Stimulated activated CD8-positive, alpha-beta memory T cell treated with anti-CD3 and anti-CD28 coated beads, Interleukin-7, amount 100 ng/mL, for 48 hours (primary cell): Measurements from ENCODE around the gene ZFYVE16.
"Not testable (repeated sequence)": the region's sequence is repeated elsewhere in the genome, so short reads cannot be mapped to it uniquely, and the experiment has no call there.

ENCODE experiments used
- DNase-seq, 2 donors: peaks; one replicate each; pipeline ENCODE4 v3.0.0-alpha.2; 2020; ENCODE audit warnings: low read depth in 1 of 2; ENCODE audit errors: extremely low read depth in 1 of 2

Gene ZFYVE16

GRCh38 chr5:80409367-80409966 lies 1.6 kb downstream of the ZFYVE16 start:
- no peak for DNase-seq

GRCh38 chr5:80411589-80412219 lies 3.8 kb downstream of the ZFYVE16 start:
- no peak for DNase-seq

DNA sequence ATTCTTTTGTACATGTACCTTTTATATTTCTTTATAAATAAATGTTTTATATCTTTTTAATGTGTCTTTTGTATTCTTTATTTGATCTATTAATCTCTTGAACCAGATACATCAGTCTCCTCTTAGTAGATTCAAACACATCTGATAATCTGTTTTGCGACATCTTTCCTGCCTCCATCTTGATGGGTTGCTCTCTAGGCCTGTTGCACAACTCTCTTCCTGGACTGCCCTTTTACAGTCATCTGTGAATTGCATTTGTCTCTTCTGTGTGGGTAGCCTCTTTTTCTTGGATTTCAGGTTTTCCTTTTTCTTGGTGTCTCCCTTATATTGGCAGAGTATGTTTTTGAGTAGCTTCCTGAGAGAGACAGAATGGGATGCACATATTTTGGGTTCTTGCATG lies 6.2 kb downstream of the ZFYVE16 start:
- no peak for DNase-seq

DNA sequence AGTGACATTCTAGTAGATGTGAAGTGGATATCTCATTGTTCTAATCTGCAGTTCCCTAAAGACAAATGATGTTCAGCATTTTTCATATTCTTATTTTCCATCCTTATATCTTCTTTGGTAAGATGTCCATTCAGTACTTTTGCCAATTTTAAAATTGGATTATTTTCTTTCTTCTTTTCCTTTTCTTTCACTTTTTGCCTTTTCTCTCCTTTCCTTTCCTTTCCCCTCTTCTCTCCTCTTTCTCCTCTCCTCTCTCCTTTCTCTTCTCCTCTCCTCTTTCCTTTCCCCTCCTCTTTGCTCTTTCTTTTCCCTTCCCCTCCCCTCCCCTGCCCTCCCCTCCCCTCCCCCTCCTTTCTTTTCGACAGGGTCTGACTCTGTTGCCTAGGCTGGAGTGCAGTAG lies 10.1 kb downstream of the ZFYVE16 start:
- no peak for DNase-seq

GRCh38 chr5:80424365-80424764 lies 16.5 kb downstream of the ZFYVE16 start:
- DNase-seq, result not testable (repeated sequence)

- DNase-seq, result no peak
Observed at GRCh38 chr5:80435476-80435875, 27.6 kb downstream of the ZFYVE16 start.

DNA sequence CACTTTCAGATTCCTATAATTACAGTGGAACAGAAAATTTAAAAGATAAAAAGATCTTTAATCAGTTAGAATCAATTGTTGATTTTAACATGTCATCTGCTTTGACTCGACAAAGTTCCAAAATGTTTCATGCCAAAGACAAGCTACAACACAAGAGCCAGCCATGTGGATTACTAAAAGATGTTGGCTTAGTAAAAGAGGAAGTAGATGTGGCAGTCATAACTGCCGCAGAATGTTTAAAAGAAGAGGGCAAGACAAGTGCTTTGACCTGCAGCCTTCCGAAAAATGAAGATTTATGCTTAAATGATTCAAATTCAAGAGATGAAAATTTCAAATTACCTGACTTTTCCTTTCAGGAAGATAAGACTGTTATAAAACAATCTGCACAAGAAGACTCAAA lies 29.5 kb downstream of the ZFYVE16 start:
- no peak for DNase-seq

- DNase-seq, result no peak
Observed at GRCh38 chr5:80438739-80439138, 30.9 kb downstream of the ZFYVE16 start.

- DNase-seq, result no peak
Observed at GRCh38 chr5:80439213-80439612, 31.3 kb downstream of the ZFYVE16 start.

DNA sequence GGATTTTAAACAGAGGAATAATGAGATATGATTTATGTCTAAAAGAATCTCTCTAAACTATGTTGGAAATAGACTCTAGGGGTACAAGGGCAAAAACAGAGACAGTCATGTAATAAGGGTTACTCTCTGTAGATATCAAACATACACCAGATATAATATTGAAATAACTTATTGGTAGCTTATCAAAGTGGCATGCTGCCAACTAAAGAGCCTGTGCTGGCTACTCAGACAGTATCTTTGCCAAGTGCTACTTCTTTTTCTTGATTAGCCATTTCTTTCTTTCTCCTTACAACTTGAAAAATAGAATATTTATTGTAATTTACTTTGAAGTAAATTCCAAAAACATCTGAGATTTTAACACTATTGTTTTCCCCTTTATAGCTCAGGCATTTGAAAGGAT lies 34.9 kb downstream of the ZFYVE16 start:
- DNase-seq, result no peak

DNA sequence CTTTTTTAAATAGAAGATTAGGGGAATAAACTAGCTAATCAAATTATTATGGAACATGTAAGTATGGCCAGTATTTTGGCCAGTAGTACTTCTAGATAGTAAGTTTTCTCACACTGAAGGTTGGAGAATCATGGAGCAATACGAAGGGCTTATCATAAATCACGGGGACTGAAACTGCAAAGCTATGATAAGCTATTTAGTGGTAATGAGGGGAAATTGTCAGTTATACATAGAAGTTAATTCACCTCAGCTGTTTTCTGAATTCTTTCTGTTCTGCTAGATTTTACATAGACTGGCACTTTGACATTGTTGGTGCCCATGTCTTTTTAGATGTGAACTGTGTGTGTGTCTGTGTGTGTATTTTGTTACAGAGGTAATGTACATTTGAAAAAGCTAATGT lies 45.5 kb downstream of the ZFYVE16 start:
- no peak for DNase-seq

DNA sequence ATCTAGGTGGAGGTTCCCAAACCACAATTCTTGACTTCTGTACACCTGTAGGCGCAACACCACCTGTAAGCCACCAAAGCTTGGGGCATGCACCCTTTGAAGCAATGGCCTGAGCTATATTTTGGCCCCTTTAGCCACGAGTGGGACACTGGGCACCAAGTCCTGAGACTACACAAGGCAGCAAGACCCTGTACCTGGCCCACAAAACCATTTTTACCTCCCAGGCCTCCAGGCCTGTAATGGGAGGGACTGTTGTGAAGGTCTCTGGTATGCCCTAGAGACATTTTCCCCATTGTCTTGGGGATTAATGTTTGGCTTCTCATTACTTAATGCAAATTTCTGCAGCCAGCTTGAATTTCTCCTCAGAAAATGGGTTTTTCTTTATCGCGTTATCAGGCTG lies 55.4 kb downstream of the ZFYVE16 start:
- no peak for DNase-seq

GRCh38 chr5:80466669-80467485 lies 59.0 kb downstream of the ZFYVE16 start:
- DNase-seq, result no peak

DNA sequence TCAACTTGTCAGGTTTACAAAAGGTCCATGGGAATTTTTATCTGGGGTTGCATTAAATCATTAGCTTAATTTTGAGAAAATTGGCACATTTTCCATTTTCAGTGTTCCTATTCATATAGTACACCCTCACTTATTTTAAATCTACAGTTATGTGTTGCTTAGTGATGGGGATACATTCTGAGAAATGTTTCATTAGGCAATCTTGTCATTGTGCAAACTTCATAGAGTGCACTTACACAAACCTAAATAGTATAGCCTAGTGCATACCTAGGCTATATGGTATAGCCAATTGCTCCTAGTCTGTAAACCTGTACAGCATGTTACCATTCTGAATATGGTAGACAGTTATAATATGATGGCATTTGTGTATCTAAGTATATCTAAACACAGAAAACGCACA lies 60.3 kb downstream of the ZFYVE16 start:
- no peak for DNase-seq

DNA sequence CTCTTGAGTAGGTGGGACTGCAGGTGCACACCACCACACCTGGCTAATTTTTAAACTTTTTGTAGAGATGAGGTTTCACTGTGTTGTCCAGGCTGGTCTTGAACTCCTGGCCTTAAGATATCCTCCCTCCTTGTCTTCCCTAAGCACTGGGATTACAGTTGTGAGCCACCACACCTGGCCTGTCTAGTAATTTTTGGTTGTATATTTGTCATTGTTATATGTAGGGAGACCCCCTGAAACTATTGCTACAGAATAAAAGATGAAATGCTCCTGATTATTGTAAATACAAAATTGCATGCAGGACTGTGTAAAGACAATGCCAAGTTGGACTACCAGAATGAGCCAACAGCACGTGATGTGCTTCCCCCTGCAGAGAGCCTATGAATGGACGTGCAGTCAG lies 62.8 kb downstream of the ZFYVE16 start:
- DNase-seq, result not testable (repeated sequence)

DNA sequence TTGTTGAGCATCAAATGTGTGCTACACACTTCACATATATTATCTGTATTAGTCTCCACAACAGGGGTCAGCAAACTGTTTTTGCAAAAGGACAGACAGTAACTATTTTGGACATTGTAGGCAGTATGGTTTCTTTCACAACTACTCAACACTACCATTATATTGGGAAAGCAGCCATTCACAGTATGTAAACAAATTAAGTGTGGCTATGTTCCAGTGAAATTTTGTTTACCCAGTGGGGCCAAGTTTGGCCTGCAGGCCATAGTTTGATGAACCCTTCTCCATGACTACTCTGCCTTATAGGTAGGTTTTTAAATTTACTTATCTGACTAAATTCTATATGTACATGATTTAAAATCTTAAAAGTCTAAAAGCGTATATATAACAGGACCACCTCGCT lies 67.1 kb downstream of the ZFYVE16 start:
- no peak for DNase-seq

- no peak for DNase-seq
Observed at GRCh38 chr5:80479713-80480112, 71.8 kb downstream of the ZFYVE16 start.

GRCh38 chr5:80480354-80480753 lies 72.5 kb downstream of the ZFYVE16 start:
- no peak for DNase-seq

DNA sequence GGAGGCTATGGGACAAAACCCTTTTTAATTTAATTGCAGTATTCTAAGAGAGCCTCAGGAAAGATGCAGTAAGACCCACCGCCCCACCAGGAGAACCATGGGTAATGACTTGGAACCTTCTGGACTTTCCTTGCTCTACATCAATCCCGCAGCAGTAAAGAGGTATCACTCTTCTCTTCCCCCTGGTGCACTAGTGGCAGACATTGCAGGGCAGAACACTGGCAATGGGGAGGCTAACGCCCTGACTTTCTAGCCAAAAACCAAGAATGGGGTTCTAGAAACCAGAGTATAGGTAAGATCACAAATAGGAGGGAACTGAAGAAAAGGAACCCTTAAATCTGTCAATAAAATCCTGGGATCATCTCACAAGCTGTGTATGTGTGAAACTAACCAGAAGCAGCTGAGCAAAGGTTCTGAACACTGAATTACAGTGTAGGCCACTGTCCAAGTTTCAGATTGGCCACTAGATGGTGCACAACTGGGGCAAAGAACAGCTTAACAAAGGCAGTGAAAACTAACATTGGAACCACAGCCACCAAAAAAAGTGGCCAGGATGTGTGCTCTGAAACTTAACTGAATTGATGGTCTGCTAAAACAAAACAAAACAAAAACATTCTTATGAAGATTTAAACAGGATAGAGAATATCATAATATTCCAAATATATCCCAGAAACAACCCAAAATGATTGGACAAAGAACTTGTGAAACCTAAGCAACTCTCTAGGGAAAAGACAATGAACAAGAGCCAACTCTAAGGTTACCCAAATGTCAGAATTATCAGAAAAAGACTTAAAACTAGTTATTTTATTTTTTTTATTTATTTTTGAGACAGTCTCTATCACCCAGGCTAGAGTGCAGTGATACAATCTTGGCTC lies 73.4 kb downstream of the ZFYVE16 start:
- DNase-seq, result no peak

DNA sequence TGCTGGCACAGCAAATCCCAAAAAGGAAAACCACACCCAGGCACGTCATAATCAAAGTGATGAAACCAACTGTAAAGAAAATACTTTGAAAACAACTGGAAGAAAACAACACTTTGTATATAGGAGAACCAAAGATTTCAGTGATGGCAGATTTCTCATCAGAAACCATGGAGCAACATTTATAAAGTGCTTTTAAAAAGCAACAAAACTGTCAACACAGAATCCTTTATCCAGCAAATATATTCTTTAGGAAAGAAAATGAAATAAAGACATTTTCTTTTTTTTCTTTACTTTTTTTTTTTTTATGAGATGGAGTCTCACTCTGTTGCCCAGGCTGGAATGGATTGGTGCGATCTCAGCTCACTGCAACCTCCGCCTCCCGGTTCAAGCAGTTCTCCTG lies 74.7 kb downstream of the ZFYVE16 start:
- no peak for DNase-seq

DNA sequence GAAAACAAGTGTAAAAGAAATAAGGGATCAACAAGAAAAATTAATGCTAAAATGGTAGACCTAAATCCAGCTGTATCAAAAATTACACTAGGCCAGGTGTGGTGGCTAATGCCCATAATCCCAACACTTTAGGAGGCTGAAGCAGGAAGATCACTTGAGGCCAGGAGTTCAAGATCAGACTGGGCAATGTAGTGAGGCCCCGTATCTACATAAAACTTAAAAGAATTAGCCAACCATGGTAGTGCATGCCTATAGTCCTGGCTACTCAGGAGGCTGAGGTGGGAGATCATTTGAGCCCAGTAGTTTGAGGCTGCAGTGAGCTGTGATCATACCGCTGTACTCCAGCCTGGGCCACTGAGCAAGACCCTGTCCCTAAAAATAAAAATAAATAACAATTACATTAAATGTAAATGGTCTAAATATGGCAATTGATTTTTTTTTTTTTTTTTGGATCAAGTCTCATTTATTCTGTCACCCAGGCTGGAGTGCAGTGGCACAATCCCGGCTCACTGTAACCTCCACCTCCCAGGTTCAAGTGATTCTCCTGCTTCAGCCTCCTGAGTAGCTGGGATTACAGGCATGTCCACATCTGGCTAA lies 75.9 kb downstream of the ZFYVE16 start:
- no peak for DNase-seq
